IMR-90 (cell line): ENCODE results near the gene SOX8.

Source experiments
- BHLHE40 ChIP-seq: fragments of 150-350 bp; IDR thresholded peaks from 2 replicates; pipeline ENCODE4 v1.6.1; 2016; ENCODE audit warnings: mild to moderate bottlenecking, low read depth, low read length
- CHD1 ChIP-seq: IDR thresholded peaks from 2 replicates; pipeline ENCODE4 v1.6.1; 2012; ENCODE audit warnings: low read depth, low read length, improper control_type of control experiment
- FOS ChIP-seq: fragments of 150-350 bp; IDR thresholded peaks from 2 replicates; pipeline ENCODE4 v1.6.1; 2016; ENCODE audit warnings: low read depth, low read length
- MAFK ChIP-seq: IDR thresholded peaks from 2 replicates; pipeline ENCODE4 v1.6.1; 2012; ENCODE audit warnings: low read depth, low read length, improper control_type of control experiment
- MAZ ChIP-seq: IDR thresholded peaks from 2 replicates; pipeline ENCODE4 v1.6.1; 2012; ENCODE audit warnings: low read depth, mild to moderate bottlenecking, low read length, improper control_type of control experiment, moderate library complexity, borderline replicate concordance
- NFE2L2 ChIP-seq: fragments of 150-350 bp; IDR thresholded peaks from 2 replicates; pipeline ENCODE4 v1.6.1; 2016; ENCODE audit warnings: low read depth, mild to moderate bottlenecking, low read length
- POLR2A ChIP-seq: IDR thresholded peaks from 2 replicates; pipeline ENCODE4 v1.6.1; 2012; ENCODE audit warnings: mild to moderate bottlenecking, low read depth, low read length
- RAD21 ChIP-seq: IDR thresholded peaks from 2 replicates; pipeline ENCODE4 v1.6.1; 2012; ENCODE audit warnings: low read length, improper control_type of control experiment
- RFX5 ChIP-seq: IDR thresholded peaks from 2 replicates; pipeline ENCODE4 v1.8.0; 2012; ENCODE audit warnings: low read depth, mild to moderate bottlenecking, low read length, moderate library complexity
- SMC3 ChIP-seq: fragments of 150-350 bp; IDR thresholded peaks from 2 replicates; pipeline ENCODE4 v1.6.1; 2016; ENCODE audit warnings: low read depth, mild to moderate bottlenecking, antibody characterized with exemption, low read length, moderate library complexity
- TF ChIP-seq, protein P1 (sequence below): conservative IDR thresholded peaks from 2 replicates; pipeline ENCODE4 v1.5.1; 2012; ENCODE audit warnings: mild to moderate bottlenecking, low read depth, low read length, improper control_type of control experiment
- TF ChIP-seq, protein P2 (sequence below): fragments of 150-350 bp; IDR thresholded peaks from 2 replicates; pipeline ENCODE4 v1.6.1; 2016; ENCODE audit warnings: low read depth, mild to moderate bottlenecking, low read length, moderate library complexity, borderline replicate concordance

GRCh38 chr16:964356-965035 lies 17.1 kb upstream of the SOX8 start:
- TF ChIP-seq, protein P1, sequence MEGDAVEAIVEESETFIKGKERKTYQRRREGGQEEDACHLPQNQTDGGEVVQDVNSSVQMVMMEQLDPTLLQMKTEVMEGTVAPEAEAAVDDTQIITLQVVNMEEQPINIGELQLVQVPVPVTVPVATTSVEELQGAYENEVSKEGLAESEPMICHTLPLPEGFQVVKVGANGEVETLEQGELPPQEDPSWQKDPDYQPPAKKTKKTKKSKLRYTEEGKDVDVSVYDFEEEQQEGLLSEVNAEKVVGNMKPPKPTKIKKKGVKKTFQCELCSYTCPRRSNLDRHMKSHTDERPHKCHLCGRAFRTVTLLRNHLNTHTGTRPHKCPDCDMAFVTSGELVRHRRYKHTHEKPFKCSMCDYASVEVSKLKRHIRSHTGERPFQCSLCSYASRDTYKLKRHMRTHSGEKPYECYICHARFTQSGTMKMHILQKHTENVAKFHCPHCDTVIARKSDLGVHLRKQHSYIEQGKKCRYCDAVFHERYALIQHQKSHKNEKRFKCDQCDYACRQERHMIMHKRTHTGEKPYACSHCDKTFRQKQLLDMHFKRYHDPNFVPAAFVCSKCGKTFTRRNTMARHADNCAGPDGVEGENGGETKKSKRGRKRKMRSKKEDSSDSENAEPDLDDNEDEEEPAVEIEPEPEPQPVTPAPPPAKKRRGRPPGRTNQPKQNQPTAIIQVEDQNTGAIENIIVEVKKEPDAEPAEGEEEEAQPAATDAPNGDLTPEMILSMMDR: no peak
- TF ChIP-seq POLR2A (no peak), RFX5 (no peak), RAD21 (no peak), MAZ (no peak), NFE2L2 (no peak), CHD1 (no peak), MAFK (no peak), BHLHE40 (no peak), SMC3 (no peak), FOS (no peak)
- TF ChIP-seq, protein P2, sequence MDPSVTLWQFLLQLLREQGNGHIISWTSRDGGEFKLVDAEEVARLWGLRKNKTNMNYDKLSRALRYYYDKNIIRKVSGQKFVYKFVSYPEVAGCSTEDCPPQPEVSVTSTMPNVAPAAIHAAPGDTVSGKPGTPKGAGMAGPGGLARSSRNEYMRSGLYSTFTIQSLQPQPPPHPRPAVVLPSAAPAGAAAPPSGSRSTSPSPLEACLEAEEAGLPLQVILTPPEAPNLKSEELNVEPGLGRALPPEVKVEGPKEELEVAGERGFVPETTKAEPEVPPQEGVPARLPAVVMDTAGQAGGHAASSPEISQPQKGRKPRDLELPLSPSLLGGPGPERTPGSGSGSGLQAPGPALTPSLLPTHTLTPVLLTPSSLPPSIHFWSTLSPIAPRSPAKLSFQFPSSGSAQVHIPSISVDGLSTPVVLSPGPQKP: no peak
